ENCODE data around the gene PDCD1. TPM values are rescaled to one million over a fixed set of nuclear protein-coding genes. Genes with fewer than 3 reads are reported as not detected.
"Not testable (repeated sequence)": the region's sequence is repeated elsewhere in the genome, so short reads cannot be mapped to it uniquely, and the experiment has no call there.

The PDCD1 gene
- total RNA-seq, 2 experiments from 2014 or later: 19.4 to 20.3 TPM

DNA sequence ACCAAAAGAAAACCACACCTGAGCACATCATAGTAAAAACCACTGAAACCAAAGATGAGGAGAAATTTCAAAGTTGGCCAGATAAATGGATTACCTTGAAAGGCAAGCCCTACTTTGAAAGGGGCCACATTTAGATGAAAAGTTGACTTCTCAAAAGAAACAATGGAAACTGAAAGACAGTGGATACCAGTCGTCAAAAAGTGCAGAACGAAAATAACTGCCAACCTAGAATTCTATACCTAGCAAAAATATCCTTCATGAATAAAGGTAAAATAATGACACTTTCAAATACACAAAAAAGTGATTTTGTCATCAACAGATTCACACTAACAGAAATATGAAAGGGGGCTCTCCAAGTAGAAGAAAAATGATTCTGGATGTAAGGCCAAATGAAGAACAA is 31.3 kb downstream of the PDCD1 start:
- H3K27me3 Mint-ChIP-seq: peaks cover 16% of the 10 kb centered on the region
- CTCF ChIA-PET: no interaction called here

DNA sequence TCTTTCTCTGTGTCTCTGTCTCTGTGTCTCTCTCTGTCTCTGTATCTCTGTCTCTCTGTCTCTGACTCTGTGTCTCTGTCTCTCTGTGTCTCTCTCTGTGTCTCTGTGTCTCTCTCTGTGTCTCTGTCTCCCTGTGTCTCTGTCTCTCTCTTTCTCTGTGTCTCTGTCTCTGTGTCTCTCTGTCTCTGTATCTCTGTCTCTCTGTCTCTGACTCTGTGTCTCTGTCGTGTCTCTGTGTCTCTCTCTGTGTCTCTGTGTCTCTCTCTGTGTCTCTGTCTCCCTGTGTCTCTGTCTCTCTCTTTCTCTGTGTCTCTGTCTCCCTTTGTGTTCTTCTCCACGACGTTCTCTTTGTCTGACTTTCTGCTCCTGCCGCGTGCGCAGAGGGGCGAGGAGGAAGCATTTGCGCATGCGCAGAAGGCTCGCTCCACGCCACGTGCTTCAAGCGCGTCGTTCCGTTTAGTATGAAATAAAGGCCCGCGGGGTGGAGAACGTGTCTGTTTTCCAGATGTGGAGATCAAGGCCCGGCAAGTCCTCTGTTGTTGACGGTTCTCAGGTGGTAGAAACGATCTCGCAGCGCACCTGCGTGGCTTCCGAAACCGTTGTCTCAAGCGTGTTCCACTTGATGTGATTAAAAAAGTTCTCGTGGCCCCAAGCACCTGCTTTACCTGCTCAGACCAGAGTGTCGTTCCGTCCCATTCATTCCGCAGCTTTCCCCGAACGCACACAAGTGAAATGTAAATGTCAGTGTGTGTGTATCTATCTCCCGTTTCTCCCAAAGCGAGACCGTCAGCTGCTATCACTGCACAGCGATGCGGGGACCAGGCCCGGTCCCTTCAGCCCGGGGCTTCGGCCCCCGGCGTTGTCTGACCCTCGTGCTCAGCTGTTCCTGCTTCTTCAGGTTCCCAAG is 34.9 kb downstream of the PDCD1 start:
- H3K27ac Mint-ChIP-seq; H3K4me1 Mint-ChIP-seq (ENCODE audit: low read depth); intact Hi-C loops (cut with micrococcal nuclease); H3K4me3 Mint-ChIP-seq; DNase-seq; ATAC-seq; CTCF ChIA-PET; H3K36me3 Mint-ChIP-seq (ENCODE audit: low read depth); POLR2A ChIA-PET: not testable (repeated sequence)
- peaks cover 12% of the 10 kb centered on the region for H3K27me3 Mint-ChIP-seq
- H3K9me3 Mint-ChIP-seq: peaks cover 22% of the 10 kb centered on the region

More for the DNA sequence above, 31.3 kb downstream of the PDCD1 start:
- Mint-ChIP-seq H3K4me3 (no peak overlapping the region), H3K4me1 (ENCODE audit: low read depth) (no peaks in the 10 kb centered on the region), H3K36me3 (ENCODE audit: low read depth) (no peaks in the 10 kb centered on the region), H3K27ac (no peak overlapping the region), H3K9me3 (peaks cover 22% of the 10 kb centered on the region)
- ATAC-seq (no peak), DNase-seq (no peak)
- TF ChIP-seq, protein P1, sequence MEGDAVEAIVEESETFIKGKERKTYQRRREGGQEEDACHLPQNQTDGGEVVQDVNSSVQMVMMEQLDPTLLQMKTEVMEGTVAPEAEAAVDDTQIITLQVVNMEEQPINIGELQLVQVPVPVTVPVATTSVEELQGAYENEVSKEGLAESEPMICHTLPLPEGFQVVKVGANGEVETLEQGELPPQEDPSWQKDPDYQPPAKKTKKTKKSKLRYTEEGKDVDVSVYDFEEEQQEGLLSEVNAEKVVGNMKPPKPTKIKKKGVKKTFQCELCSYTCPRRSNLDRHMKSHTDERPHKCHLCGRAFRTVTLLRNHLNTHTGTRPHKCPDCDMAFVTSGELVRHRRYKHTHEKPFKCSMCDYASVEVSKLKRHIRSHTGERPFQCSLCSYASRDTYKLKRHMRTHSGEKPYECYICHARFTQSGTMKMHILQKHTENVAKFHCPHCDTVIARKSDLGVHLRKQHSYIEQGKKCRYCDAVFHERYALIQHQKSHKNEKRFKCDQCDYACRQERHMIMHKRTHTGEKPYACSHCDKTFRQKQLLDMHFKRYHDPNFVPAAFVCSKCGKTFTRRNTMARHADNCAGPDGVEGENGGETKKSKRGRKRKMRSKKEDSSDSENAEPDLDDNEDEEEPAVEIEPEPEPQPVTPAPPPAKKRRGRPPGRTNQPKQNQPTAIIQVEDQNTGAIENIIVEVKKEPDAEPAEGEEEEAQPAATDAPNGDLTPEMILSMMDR (IDR thresholded peaks at IDR 0.05): no peak
- intact Hi-C loops (cut with micrococcal nuclease): no loop called here
- POLR2A ChIA-PET: no interaction called here

DNA sequence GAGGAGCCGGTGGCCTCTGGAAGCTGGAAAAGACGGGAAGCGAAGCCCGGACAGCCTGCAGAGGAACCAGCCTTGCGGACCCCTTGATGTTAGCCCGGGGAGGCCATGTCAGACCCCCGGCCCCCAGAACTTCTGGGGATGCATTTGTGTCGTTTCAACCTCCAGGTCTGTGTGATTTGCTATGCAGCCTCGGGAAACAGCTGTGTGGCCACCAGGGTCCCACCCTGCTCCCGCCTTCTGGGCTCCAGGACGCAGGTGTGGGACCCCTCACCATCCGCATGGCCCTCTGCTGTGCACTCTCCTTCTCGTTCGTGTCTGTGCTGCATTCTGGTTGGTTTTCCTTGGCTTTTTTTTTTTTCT is 36.5 kb downstream of the PDCD1 start:
- Mint-ChIP-seq H3K36me3 (ENCODE audit: low read depth) (no peaks in the 10 kb centered on the region), H3K4me1 (ENCODE audit: low read depth) (peaks cover 4% of the 10 kb centered on the region), H3K9me3 (peaks cover 12% of the 10 kb centered on the region), H3K27me3 (peaks cover 10% of the 10 kb centered on the region), H3K4me3 (no peak overlapping the region), H3K27ac (no peak overlapping the region)
- DNase-seq (no peak), ATAC-seq (no peak)
- TF ChIP-seq, protein P1 (IDR thresholded peaks at IDR 0.05): no peak
- intact Hi-C loops (cut with micrococcal nuclease): no loop called here
- CTCF ChIA-PET: no interaction called here
- POLR2A ChIA-PET: no interaction called here

DNA sequence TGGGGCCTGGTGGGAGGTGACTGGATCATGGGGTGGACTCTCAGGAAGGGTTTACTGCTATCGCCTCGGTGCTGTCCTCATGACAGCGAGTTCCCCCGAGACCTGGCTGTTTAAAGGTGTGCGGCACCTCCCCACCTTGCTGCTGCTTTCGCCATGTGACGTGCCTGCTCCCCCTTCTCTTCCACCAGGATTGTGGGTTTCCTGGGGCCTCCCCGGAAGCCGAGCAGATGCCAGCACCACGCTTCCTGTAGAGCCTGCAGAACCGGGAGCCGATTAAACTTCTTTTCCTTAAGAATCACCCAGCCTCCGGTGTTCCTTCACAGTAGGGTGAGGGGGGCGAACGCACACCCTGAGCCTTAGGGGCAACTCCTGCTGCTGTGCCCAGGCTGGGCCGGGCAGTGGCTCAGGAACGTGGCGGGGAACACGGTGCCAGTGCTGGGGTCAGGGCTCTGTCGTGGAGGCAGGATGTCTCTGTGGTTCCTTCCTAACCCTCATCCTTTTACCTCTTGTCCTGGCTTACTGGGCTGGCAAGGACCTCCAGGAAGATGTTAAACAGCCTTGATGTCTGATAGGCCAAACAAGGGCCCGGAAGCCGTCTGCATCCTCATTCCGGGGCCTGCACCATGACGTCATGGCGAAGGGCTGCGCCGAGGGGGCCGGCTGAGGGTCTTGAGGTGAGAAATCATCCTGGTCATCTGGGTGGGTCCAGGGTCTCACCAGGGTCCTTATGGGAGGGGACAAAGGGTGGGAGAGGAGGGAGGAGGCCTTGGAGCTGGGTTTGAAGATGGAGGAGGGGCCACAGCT is 37.0 kb downstream of the PDCD1 start:
- ChIA-PET POLR2A (no interaction called here), CTCF (no interaction called here)
- Mint-ChIP-seq H3K4me1 (ENCODE audit: low read depth) (peaks cover 5% of the 10 kb centered on the region), H3K9me3 (peaks cover 7% of the 10 kb centered on the region), H3K27me3 (peaks cover 10% of the 10 kb centered on the region), H3K4me3 (no peak overlapping the region), H3K36me3 (ENCODE audit: low read depth) (no peaks in the 10 kb centered on the region), H3K27ac (no peak overlapping the region)
- no peak for DNase-seq
- no peak for ATAC-seq
- intact Hi-C loops (cut with micrococcal nuclease): no loop called here
- TF ChIP-seq, protein P1 (IDR thresholded peaks at IDR 0.05): no peak

DNA sequence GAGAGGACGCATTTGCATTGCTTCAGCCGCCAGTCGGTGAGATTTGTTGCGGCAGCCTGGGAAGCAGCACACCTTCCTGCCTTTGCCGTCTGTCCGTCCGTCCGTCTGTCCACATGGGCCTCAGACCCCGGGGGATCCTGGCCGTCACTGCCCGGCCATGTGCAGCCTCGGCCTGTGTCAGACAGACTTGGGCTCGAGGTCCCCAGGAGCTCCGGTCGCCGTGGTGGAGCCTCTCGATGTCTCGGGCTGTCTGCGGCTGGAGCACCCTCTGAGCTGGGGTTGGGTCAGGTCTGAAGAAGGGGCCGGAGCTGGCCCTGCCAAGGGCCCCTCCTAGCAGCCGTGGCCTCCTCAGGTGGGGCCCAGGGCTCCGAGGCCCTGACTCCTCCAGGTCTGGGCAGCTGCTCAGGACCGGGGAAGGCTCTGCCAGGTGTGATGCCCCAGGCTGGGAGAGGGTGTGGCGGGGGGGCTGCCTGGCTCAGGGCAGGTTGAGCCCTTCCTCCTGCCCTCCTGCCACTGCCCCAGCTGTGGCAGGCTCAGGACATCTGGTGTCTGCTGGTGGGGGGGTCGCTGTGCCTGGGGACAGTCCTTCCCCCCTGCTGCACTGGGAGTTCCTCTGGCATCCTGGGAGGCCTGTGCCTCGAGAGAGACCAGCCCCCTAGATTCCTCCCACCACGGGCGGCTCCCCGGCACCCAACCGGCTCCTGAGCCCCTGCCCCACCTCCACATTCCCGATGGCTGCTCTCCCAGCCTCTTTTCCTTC is 37.9 kb downstream of the PDCD1 start:
- peaks cover 10% of the 10 kb centered on the region for H3K27me3 Mint-ChIP-seq
- TF ChIP-seq, protein P1 (IDR thresholded peaks at IDR 0.05): no peak
- H3K4me1 Mint-ChIP-seq (ENCODE audit: low read depth): peaks cover 5% of the 10 kb centered on the region
- H3K4me3 Mint-ChIP-seq: no peak overlapping the region
- H3K27ac Mint-ChIP-seq: no peak overlapping the region
- intact Hi-C loops (cut with micrococcal nuclease): no loop called here
- H3K36me3 Mint-ChIP-seq (ENCODE audit: low read depth): no peaks in the 10 kb centered on the region
- ATAC-seq (no peak), DNase-seq (no peak)
- ChIA-PET CTCF (no interaction called here), POLR2A (no interaction called here)
- peaks cover 3% of the 10 kb centered on the region for H3K9me3 Mint-ChIP-seq

DNA sequence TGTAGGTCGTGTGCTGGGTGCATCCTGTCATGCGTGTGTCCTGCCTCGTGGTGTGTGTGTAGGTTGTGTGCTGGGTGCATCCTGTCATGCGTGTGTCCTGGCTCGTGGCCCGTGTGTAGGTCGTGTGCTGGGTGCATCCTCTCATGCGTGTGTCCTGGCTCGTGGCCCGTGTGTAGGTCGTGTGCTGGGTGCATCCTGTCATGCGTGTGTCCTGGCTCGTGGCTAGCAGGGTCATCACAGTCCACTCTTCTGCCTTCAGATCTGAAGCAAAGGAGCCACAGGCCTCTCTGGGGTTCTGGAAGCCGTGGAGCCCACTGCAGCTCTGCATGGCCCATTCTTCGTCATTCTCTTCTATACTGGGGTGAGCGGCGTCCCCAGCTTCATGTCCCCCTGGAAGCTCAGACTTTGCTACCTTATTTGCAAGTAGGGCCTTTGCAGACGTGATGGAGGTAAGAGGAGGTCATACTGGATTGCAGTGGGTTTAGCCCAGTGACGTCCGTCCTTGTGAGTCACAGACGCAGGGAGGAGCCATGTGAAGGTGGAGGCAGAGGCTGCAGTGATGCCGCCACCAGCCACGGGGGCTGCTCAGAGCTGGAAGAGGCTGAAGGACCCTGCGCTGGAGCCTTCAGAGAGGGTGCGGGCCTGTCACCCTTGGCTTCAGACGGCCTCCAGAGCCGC is 38.6 kb downstream of the PDCD1 start:
- DNase-seq; intact Hi-C loops (cut with micrococcal nuclease); H3K4me3 Mint-ChIP-seq; H3K9me3 Mint-ChIP-seq; CTCF ChIA-PET; ATAC-seq; H3K4me1 Mint-ChIP-seq (ENCODE audit: low read depth); H3K27ac Mint-ChIP-seq; POLR2A ChIA-PET; H3K27me3 Mint-ChIP-seq; H3K36me3 Mint-ChIP-seq (ENCODE audit: low read depth): not testable (repeated sequence)

Data from activated CD8-positive, alpha-beta T cell treated with anti-CD3 and anti-CD28 coated beads for 36 hours (primary cell).